H1 (cell line): ENCODE data around the gene USP16. TPM values are rescaled to one million over a fixed set of nuclear protein-coding genes. Genes with fewer than 3 reads are reported as not detected.

ENCODE experiments used
- CTCF ChIA-PET: fragments of 300-600 bp; sonication (Branson Sonifier 250); formaldehyde crosslinking; loops from one replicate; lab custom pipeline; 2021; ENCODE audit not compliant: partially characterized antibody; lab: Charles Lee
- POLR2A ChIA-PET: fragments of 300-600 bp; sonication (Branson Sonifier 250); formaldehyde crosslinking; loops from one replicate; lab custom pipeline; 2021; ENCODE audit warnings: inconsistent platforms; ENCODE audit not compliant: partially characterized antibody; lab: Charles Lee
- DNase-seq, 2 experiments: peaks; one replicate each; pipeline versions ENCODE4 v3.0.0 to v3.0.0-alpha.2; 2010 to 2022; ENCODE audit warnings: low spot score in 2 of 2, low read depth in 1 of 2, mixed read lengths in 1 of 2
- FAIRE-seq: peaks from 2 replicates; lab custom pipeline; 2011; peaks lifted over from hg19 to GRCh38; lab: Jason Lieb, UNC
- H2AFZ ChIP-seq: 2 replicates; pipeline ENCODE4 v1.8.1; 2012; ENCODE audit warnings: low read length, inconsistent platforms
- H2AK5ac ChIP-seq: 2 replicates; pipeline ENCODE4 v1.6.1; 2013; ENCODE audit warnings: low read depth, low read length
- H2BK120ac ChIP-seq: replicated peaks from 2 replicates; pipeline ENCODE3; 2013; ENCODE audit warnings: low read depth, low read length, inconsistent platforms
- H2BK12ac ChIP-seq: 2 replicates; pipeline ENCODE4 v1.6.1; 2013; ENCODE audit warnings: low read depth, low read length
- H2BK15ac ChIP-seq: 2 replicates; pipeline ENCODE4 v1.6.1; 2013; ENCODE audit warnings: low read length
- H2BK20ac ChIP-seq: 2 replicates; pipeline ENCODE4 v1.6.1; 2013; ENCODE audit warnings: low read length
- H2BK5ac ChIP-seq: 2 replicates; pipeline ENCODE4 v1.6.1; 2013; ENCODE audit warnings: low read depth, low read length
- H3K14ac ChIP-seq: 2 replicates; pipeline ENCODE4 v1.6.1; 2013; ENCODE audit warnings: inconsistent platforms; ENCODE audit not compliant: insufficient read length
- H3K18ac ChIP-seq: 2 replicates; pipeline ENCODE4 v1.6.1; 2013; ENCODE audit warnings: low read length; ENCODE audit errors: extremely low read depth
- H3K23ac ChIP-seq: 2 replicates; pipeline ENCODE4 v1.6.1; 2013; ENCODE audit warnings: inconsistent platforms; ENCODE audit not compliant: insufficient read length
- H3K23me2 ChIP-seq: 2 replicates; pipeline ENCODE4 v1.6.1; 2013; ENCODE audit warnings: low read depth, low read length
- H3K27ac ChIP-seq: 2 replicates; pipeline ENCODE4 v1.6.1; 2011; ENCODE audit warnings: low read depth, low read length, inconsistent platforms
- H3K27me3 ChIP-seq, 4 experiments: replicated peaks in 1 of 4; 1 replicate in 1 of 4; 2 replicates in 3 of 4; pipeline versions ENCODE4 v1.6.1 to v1.8.1; 2011 to 2013; ENCODE audit warnings: low read length in 3 of 4, mild to moderate bottlenecking in 3 of 4, inconsistent platforms in 2 of 4, mixed read lengths in 2 of 4, moderate library complexity in 1 of 4; ENCODE audit not compliant: control insufficient read depth in 3 of 4, insufficient read depth in 3 of 4; ENCODE audit errors: extremely low read depth in 1 of 4
- H3K36me3 ChIP-seq, 4 experiments: 2 replicates each; pipeline versions ENCODE4 v1.6.1 to v1.8.1; 2011 to 2013; ENCODE audit warnings: mild to moderate bottlenecking in 4 of 4, low read length in 3 of 4, moderate library complexity in 2 of 4, control low read depth in 1 of 4, inconsistent platforms in 1 of 4; ENCODE audit not compliant: insufficient read depth in 4 of 4, control insufficient read depth in 2 of 4
- H3K4ac ChIP-seq: replicated peaks from 2 replicates; pipeline ENCODE3; 2013; ENCODE audit warnings: low read length, low read depth, mixed read lengths, inconsistent platforms; ENCODE audit not compliant: insufficient read length
- H3K4me1 ChIP-seq, 4 experiments: replicated peaks in 1 of 4; 1 replicate in 1 of 4; 2 replicates in 3 of 4; pipeline versions ENCODE4 v1.6.1 to v1.8.1; 2011 to 2013; ENCODE audit warnings: low read length in 3 of 4, inconsistent platforms in 2 of 4, mixed read lengths in 1 of 4; ENCODE audit not compliant: insufficient read depth in 4 of 4, control insufficient read depth in 3 of 4
- H3K4me2 ChIP-seq, 2 experiments: 2 replicates each; pipeline versions ENCODE4 v1.6.1 to v1.8.1; 2011 to 2013; ENCODE audit warnings: low read depth in 2 of 2, low read length in 2 of 2, control low read depth in 1 of 2, inconsistent platforms in 1 of 2, mild to moderate bottlenecking in 1 of 2; ENCODE audit not compliant: insufficient read depth in 1 of 2
- H3K4me3 ChIP-seq, 4 experiments: fragments of 200-600, 300-600 bp in 1 of 4; sonication (generic), shearing (Covaris generic), sonication (Bioruptor Twin) in 1 of 4; 2 replicates each; pipeline versions ENCODE4 v1.5.1 to v1.8.1; 2011 to 2016; ENCODE audit warnings: low read length in 4 of 4, low read depth in 3 of 4, control low read depth in 2 of 4, inconsistent platforms in 2 of 4, mild to moderate bottlenecking in 2 of 4, mixed read lengths in 1 of 4, moderate library complexity in 1 of 4; ENCODE audit not compliant: insufficient read depth in 2 of 4; ENCODE audit errors: extremely low read depth in 1 of 4
- H3K56ac ChIP-seq: replicated peaks from 2 replicates; pipeline ENCODE3; 2013; ENCODE audit warnings: low read depth, mild to moderate bottlenecking, mixed read lengths, low read length, inconsistent platforms; ENCODE audit not compliant: insufficient read length
- H3K79me1 ChIP-seq: 2 replicates; pipeline ENCODE4 v1.6.1; 2013; ENCODE audit warnings: low read depth, low read length, control low read depth
- H3K79me2 ChIP-seq, 2 experiments: 2 replicates each; pipeline versions ENCODE4 v1.6.1 to v1.8.1; 2012 to 2013; ENCODE audit warnings: low read length in 2 of 2, mild to moderate bottlenecking in 2 of 2, inconsistent platforms in 1 of 2; ENCODE audit not compliant: insufficient read depth in 2 of 2, control insufficient read depth in 1 of 2
- H3K9ac ChIP-seq, 4 experiments: replicated peaks in 1 of 4; 1 replicate in 1 of 4; 2 replicates in 3 of 4; pipeline versions ENCODE4 v1.6.1 to v1.8.1; 2011 to 2013; ENCODE audit warnings: low read depth in 3 of 4, low read length in 3 of 4, control low read depth in 2 of 4, mild to moderate bottlenecking in 2 of 4, moderate library complexity in 2 of 4, inconsistent platforms in 1 of 4; ENCODE audit errors: extremely low read depth in 1 of 4
- H3K9me3 ChIP-seq, 2 experiments: 2 replicates each; pipeline versions ENCODE4 v1.6.1 to v1.8.1; 2012 to 2013; ENCODE audit warnings: mild to moderate bottlenecking in 2 of 2, moderate library complexity in 2 of 2, control low read depth in 1 of 2, inconsistent platforms in 1 of 2, low read depth in 1 of 2, low read length in 1 of 2, mixed read lengths in 1 of 2; ENCODE audit not compliant: insufficient read depth in 2 of 2
- H4K20me1 ChIP-seq, 2 experiments: replicated peaks in 1 of 2; 2 replicates each; pipeline versions ENCODE3 to v1.8.1; 2011 to 2013; ENCODE audit warnings: inconsistent platforms in 2 of 2, low read length in 2 of 2, mild to moderate bottlenecking in 1 of 2; ENCODE audit not compliant: insufficient read depth in 2 of 2, control insufficient read depth in 1 of 2
- H4K5ac ChIP-seq: 2 replicates; pipeline ENCODE4 v1.6.1; 2013; ENCODE audit warnings: low read length, low read depth, mixed read lengths, inconsistent platforms; ENCODE audit not compliant: insufficient read length
- H4K8ac ChIP-seq: 2 replicates; pipeline ENCODE4 v1.8.0; 2013; ENCODE audit warnings: mild to moderate bottlenecking, moderate library complexity, low read length, inconsistent platforms; ENCODE audit not compliant: insufficient read depth; ENCODE audit errors: extremely low read depth
- H4K91ac ChIP-seq: replicated peaks from 2 replicates; pipeline ENCODE3; 2013; ENCODE audit warnings: low read length, mixed read lengths, inconsistent platforms; ENCODE audit not compliant: insufficient read length
- CHD1 ChIP-seq: IDR thresholded peaks from 2 replicates; pipeline ENCODE4 v1.6.1; 2012; ENCODE audit warnings: low read depth, low read length, improper control_type of control experiment
- KDM4A ChIP-seq: IDR thresholded peaks from one replicate; pipeline ENCODE4 v1.7.1; 2012; ENCODE audit warnings: low read depth, mild to moderate bottlenecking, moderate library complexity, low read length, inconsistent platforms; ENCODE audit not compliant: severe bottlenecking
- SIX5 ChIP-seq: IDR thresholded peaks from 2 replicates; pipeline ENCODE4 v1.6.1; 2011; ENCODE audit warnings: mild to moderate bottlenecking, low read depth, low read length
- WGBS, 2 experiments: shearing (Covaris generic) in 1 of 2; methylation state at CpG; one replicate each; pipeline versions ENCODE4 v1.1.6 to v1.1.7; 2013 to 2015; ENCODE audit warnings: low lambda C conversion rate in 2 of 2, mixed read lengths in 2 of 2, inconsistent platforms in 1 of 2, low coverage in 1 of 2, missing lambda C conversion rate in 1 of 2; ENCODE audit not compliant: insufficient replicate concordance in 2 of 2, insufficient coverage in 1 of 2, insufficient read length in 1 of 2; ENCODE audit errors: extremely low coverage in 1 of 2, missing lambda C conversion rate in 1 of 2; 5-methylcytosine and 5-hydroxymethylcytosine counted together
- polyA plus RNA-seq, 7 experiments: library from polyadenylated mRNA; depleted of rRNA in 3 of 7; stranded (reverse) in 5 of 7; unstranded in 2 of 7; fragments of >200 nt in 5 of 7; fragments of 200-250 nt in 2 of 7; gene quantifications; 1 replicate in 5 of 7; 2 replicates in 1 of 7; 4 replicates in 1 of 7; pipeline versions ENCODE4 v1.2.1 to v1.2.3, GENCODE V29; 2011 to 2013; ENCODE audit warnings: missing spikeins in 2 of 7, mixed read lengths in 2 of 7
- total RNA-seq: library from RNA; stranded (reverse); fragmentation: NEBNext Ultra II Directional; extraction: Animal tissue kit (Norgen Biotek cat#: 25700); gene quantifications from 2 replicates; pipeline ENCODE4 v1.2.1, GENCODE V29; 2021

The USP16 gene
- total and polyA plus RNA-seq, 2 of the 8 experiments (the other 6 are each of a cell fraction or from before 2014, with no cell fraction given): 3.4 to 19.1 TPM

- peak overlapping the region; percentile 57 for H2BK120ac ChIP-seq
- H4K8ac ChIP-seq: peak overlapping the region; percentile 68; the same call in 1 of the 2 replicates
- CTCF ChIA-PET: interaction anchor here (0.8 to 2.1 kb wide), 3 partner anchors 88 to 297 kb away, joined by 3 to 5 read pairs (median 5); no protein-coding TSS in a partner anchor
- peak overlapping the region; percentile 88 for H3K56ac ChIP-seq
- peak; percentile 28 for TF ChIP-seq KDM4A
- TF ChIP-seq SIX5: no peak
- no peak for TF ChIP-seq CHD1
- TF ChIP-seq, all 59 proteins: peak for 1
- POLR2A ChIA-PET: interaction anchor here (0.6 to 3.3 kb wide), 13 partner anchors 8 to 303 kb away, joined by 3 to 37 read pairs (median 4); no protein-coding TSS in a partner anchor
- Histone ChIP-seq H3K4ac (no peak overlapping the region), H4K5ac (peak overlapping the region; percentile 94), H3K4me3 (peak overlapping the region; percentile 77 to 97 (median 88)), H3K23ac (no peak overlapping the region), H4K91ac (peak overlapping the region; percentile 86), H3K9ac (peak overlapping the region; percentile 71 to 97 (median 91)), H3K18ac (peak overlapping the region; percentile 85; the same call in 1 of the 2 replicates), H4K20me1 (peaks cover 7 to 11% of the 10 kb centered on the region in 2 experiments), H2AFZ (peak overlapping the region; percentile 99), H3K79me1 (0 out of 2 replicates have a peak, but pooled peaks cover 3% of the 10 kb centered on the region), H3K36me3 (peaks cover 0 to 13% (median 4%) of the 10 kb centered on the region in 4 experiments; a peak in 4 of 8 replicates), H3K27me3 (no peaks in the 10 kb centered on the region), H3K27ac (peak overlapping the region; percentile 84), H3K23me2 (peaks cover 7% of the 10 kb centered on the region; the same call in 1 of the 2 replicates), H3K4me2 (peak overlapping the region; percentile 70 to 73), H2AK5ac (no peak overlapping the region), H3K14ac (no peak overlapping the region), H2BK5ac (peak overlapping the region; percentile 67), H2BK12ac (peak overlapping the region; percentile 52; the same call in 1 of the 2 replicates), H2BK15ac (no peak overlapping the region), H2BK20ac (no peak overlapping the region), H3K9me3 (no peaks in the 10 kb centered on the region; a peak in 1 of 4 replicates), H3K4me1 (peaks cover 0 to 5% (median 0%) of the 10 kb centered on the region in 4 experiments; a peak in 2 of 7 replicates), H3K79me2 (peaks cover 27 to 45% of the 10 kb centered on the region in 2 experiments)
- FAIRE-seq: no peak
- 18% methylated on average over 9 of the region's 9 CpGs; no CpG with 5 or more reads in 1 of the 2 experiments for WGBS, 2 experiments
- no peak for DNase-seq
Observed at GRCh38 chr21:29074007-29074376, 49.5 kb downstream of the USP16 start.
